Measurements from ENCODE around the gene ATP5F1C. TPM values are rescaled to one million over a fixed set of nuclear protein-coding genes. Genes with fewer than 3 reads are reported as not detected.
A peak's percentile ranks its signal among the peaks of the same experiment; 100 is the strongest.

The ATP5F1C gene
- total and polyA plus RNA-seq, 10 of the 15 experiments (the other 5 are each of a cell fraction or from before 2014, with no cell fraction given): 307 to 978 (median 454) TPM

DNA sequence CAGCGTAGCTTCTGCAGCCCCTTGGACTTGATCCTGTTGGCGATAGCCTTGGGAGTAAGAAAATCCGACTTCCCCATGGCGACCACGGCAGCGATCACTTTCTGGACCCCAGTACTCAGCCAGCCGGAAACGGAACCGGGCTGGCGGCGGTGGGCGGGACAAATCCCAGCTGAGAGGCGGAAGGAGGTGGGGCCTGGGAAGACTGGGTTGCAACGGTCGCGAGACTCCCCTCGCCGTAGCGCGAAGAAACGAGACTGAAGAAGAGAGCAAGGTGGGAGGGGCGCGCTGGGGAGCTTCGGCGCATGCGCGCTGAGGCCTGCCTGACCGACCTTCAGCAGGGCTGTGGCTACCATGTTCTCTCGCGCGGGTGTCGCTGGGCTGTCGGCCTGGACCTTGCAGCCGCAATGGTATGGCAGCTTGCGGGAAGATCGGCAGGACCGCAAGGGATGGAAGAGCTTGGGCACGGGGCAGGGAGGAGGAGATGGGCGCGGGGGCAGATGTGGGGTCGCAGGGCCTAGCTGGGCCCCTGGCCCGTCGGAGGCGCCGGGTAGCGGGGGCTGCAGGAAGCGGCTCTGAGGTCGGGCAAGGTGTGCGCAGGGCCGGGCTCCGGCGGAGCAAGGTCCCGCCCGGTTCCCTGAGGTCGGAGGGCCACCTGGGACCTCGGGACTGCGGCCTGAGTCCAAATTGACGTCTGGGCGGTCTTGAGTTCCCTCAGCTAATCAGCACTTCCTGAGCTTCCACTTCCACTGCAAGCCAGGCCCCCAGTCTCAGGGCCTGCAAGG lies at the start of gene ATP5F1C, which contains the start of gene KIN (continued):
- TF ChIP-seq, protein P1, sequence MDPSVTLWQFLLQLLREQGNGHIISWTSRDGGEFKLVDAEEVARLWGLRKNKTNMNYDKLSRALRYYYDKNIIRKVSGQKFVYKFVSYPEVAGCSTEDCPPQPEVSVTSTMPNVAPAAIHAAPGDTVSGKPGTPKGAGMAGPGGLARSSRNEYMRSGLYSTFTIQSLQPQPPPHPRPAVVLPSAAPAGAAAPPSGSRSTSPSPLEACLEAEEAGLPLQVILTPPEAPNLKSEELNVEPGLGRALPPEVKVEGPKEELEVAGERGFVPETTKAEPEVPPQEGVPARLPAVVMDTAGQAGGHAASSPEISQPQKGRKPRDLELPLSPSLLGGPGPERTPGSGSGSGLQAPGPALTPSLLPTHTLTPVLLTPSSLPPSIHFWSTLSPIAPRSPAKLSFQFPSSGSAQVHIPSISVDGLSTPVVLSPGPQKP (IDR thresholded peaks at IDR 0.05; ENCODE audit: low read depth, low read length): peak; percentile 57; the same call in 1 of the 2 replicates
- TF ChIP-seq ASH2L (IDR thresholded peaks at IDR 0.05; ENCODE audit: borderline replicate concordance, low read depth): peak; percentile 55; the same call in 1 of the 2 replicates
- no peak for TF ChIP-seq SP1 (IDR thresholded peaks at IDR 0.05; ENCODE audit: low read depth, low read length)
- TF ChIP-seq, protein P2, sequence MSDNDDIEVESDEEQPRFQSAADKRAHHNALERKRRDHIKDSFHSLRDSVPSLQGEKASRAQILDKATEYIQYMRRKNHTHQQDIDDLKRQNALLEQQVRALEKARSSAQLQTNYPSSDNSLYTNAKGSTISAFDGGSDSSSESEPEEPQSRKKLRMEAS (IDR thresholded peaks at IDR 0.05; ENCODE audit: low read depth, low read length): 0 out of 2 replicates have a peak, but pooled peaks have one; percentile 14
- no peak for TF ChIP-seq BCL11A (IDR thresholded peaks at IDR 0.05; ENCODE audit: low read depth, low read length)
- no peak for TF ChIP-seq RAD21 (IDR thresholded peaks at IDR 0.05; ENCODE audit: insufficient read depth, low read depth, low read length)
- TF ChIP-seq, protein P3, sequence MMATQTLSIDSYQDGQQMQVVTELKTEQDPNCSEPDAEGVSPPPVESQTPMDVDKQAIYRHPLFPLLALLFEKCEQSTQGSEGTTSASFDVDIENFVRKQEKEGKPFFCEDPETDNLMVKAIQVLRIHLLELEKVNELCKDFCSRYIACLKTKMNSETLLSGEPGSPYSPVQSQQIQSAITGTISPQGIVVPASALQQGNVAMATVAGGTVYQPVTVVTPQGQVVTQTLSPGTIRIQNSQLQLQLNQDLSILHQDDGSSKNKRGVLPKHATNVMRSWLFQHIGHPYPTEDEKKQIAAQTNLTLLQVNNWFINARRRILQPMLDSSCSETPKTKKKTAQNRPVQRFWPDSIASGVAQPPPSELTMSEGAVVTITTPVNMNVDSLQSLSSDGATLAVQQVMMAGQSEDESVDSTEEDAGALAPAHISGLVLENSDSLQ (IDR thresholded peaks at IDR 0.05): peak; percentile 63
- TF ChIP-seq LARP7 (IDR thresholded peaks at IDR 0.05): peak; percentile 79
- TF ChIP-seq, protein P4, sequence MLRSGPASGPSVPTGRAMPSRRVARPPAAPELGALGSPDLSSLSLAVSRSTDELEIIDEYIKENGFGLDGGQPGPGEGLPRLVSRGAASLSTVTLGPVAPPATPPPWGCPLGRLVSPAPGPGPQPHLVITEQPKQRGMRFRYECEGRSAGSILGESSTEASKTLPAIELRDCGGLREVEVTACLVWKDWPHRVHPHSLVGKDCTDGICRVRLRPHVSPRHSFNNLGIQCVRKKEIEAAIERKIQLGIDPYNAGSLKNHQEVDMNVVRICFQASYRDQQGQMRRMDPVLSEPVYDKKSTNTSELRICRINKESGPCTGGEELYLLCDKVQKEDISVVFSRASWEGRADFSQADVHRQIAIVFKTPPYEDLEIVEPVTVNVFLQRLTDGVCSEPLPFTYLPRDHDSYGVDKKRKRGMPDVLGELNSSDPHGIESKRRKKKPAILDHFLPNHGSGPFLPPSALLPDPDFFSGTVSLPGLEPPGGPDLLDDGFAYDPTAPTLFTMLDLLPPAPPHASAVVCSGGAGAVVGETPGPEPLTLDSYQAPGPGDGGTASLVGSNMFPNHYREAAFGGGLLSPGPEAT (IDR thresholded peaks at IDR 0.05; ENCODE audit: low read depth): 0 out of 2 replicates have a peak, but pooled peaks have one; percentile 23
- TF ChIP-seq BRCA1 (IDR thresholded peaks at IDR 0.05; ENCODE audit: low read depth, low read length): peak; percentile 90
- TF ChIP-seq ZNF274 (IDR thresholded peaks at IDR 0.05; ENCODE audit: insufficient read depth, insufficient read length): no peak
- TF ChIP-seq RUNX3 (IDR thresholded peaks at IDR 0.05; ENCODE audit: low read length): no peak
- no peak; the same call in 1 of the 2 replicates for TF ChIP-seq RB1 (IDR thresholded peaks at IDR 0.05; ENCODE audit: borderline replicate concordance)
- peak; percentile 49; the same call in 1 of the 2 replicates for TF ChIP-seq NBN (IDR thresholded peaks at IDR 0.05)
- TF ChIP-seq CHD4 (IDR thresholded peaks at IDR 0.05): no peak
- peak; percentile 53 for TF ChIP-seq NRF1 (conservative IDR thresholded peaks at IDR 0.05; ENCODE audit: low read depth, low read length)
- no peak for TF ChIP-seq ESRRA (IDR thresholded peaks at IDR 0.05; ENCODE audit: low read length)
- TF ChIP-seq, protein P5, sequence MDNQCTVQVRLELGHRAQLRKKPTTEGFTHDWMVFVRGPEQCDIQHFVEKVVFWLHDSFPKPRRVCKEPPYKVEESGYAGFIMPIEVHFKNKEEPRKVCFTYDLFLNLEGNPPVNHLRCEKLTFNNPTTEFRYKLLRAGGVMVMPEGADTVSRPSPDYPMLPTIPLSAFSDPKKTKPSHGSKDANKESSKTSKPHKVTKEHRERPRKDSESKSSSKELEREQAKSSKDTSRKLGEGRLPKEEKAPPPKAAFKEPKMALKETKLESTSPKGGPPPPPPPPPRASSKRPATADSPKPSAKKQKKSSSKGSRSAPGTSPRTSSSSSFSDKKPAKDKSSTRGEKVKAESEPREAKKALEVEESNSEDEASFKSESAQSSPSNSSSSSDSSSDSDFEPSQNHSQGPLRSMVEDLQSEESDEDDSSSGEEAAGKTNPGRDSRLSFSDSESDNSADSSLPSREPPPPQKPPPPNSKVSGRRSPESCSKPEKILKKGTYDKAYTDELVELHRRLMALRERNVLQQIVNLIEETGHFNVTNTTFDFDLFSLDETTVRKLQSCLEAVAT (IDR thresholded peaks at IDR 0.05): 0 out of 2 replicates have a peak, but pooled peaks have one; percentile 23
- no peak for TF ChIP-seq CBX5 (IDR thresholded peaks at IDR 0.05; ENCODE audit: low read depth)
- TF ChIP-seq ZNF207 (IDR thresholded peaks at IDR 0.05; ENCODE audit: borderline replicate concordance): no peak; the same call in 1 of the 2 replicates
- TF ChIP-seq MTA2 (IDR thresholded peaks at IDR 0.05; ENCODE audit: low read depth): no peak
